ENCODE measurements around the gene MYO1C. TPM values are rescaled to one million over a fixed set of nuclear protein-coding genes. Genes with fewer than 3 reads are reported as not detected.

The MYO1C gene
- total and polyA plus RNA-seq, 8 donors: 45.2 to 158 (median 81.3) TPM

- Histone ChIP-seq H3K36me3 (peaks cover 9 to 95% (median 90%) of the 10 kb centered on the region in 4 donors), H3K4me3 (no peak overlapping the region), H3K27me3 (no peaks in the 10 kb centered on the region), H3K9me3 (no peaks in the 10 kb centered on the region), H3K4me1 (peaks cover 2 to 9% (median 6%) of the 10 kb centered on the region in 4 donors), H3K27ac (no peak overlapping the region)
- no peak for DNase-seq
- 92 to 98% (median 95%) methylated on average over 5 of the region's 5 CpGs for WGBS, 5 donors
- no peak for TF ChIP-seq POLR2AphosphoS5 (IDR thresholded peaks at IDR 0.05)
- TF ChIP-seq EP300 (IDR thresholded peaks at IDR 0.05): no peak
- no peak for TF ChIP-seq POLR2A (IDR thresholded peaks at IDR 0.05)
- no peak for TF ChIP-seq CTCF (IDR thresholded peaks at IDR 0.05)
- intact Hi-C loops (cut with DNase I; ENCODE audit: low total_unique reads): no loop called here
Measured at GRCh38 chr17:1522626-1523025, 30.1 kb upstream of the MYO1C start.

DNA sequence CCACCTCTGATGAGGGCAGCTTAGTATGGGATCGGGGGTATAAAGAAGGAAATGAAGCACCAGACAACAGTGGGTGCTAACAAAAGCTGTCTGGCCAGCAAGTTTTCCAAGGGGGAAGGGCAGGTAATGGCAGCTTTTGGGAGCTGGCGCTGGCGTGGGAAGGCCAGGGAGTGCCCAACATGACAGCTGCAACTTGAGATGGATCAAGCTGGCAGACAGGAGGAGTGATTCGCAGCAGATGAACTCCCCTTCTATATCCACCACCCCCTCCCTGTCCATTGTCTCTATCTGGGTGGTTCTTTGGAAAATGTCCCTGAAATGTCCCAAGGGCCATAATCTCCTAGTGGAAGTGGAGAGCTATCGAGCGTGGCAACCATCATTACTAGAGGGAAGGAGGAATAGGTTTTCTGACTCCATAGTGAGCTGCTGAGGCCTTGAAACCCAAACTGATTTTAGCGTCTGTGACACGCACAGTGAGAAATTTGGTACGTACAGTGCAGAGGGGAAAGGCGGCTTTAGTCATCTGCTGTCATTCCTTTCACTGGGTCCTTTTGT, 28.7 kb upstream of the MYO1C start:
- Histone ChIP-seq H3K4me1 (peaks cover 8 to 15% (median 12%) of the 10 kb centered on the region in 4 donors), H3K27ac (no peak overlapping the region), H3K36me3 (peaks cover 9 to 81% (median 76%) of the 10 kb centered on the region in 4 donors), H3K9me3 (no peaks in the 10 kb centered on the region), H3K27me3 (no peaks in the 10 kb centered on the region), H3K4me3 (no peak overlapping the region)
- TF ChIP-seq EP300 (IDR thresholded peaks at IDR 0.05): no peak
- TF ChIP-seq CTCF (IDR thresholded peaks at IDR 0.05): no peak
- TF ChIP-seq POLR2AphosphoS5 (IDR thresholded peaks at IDR 0.05): no peak
- TF ChIP-seq POLR2A (IDR thresholded peaks at IDR 0.05): no peak
- intact Hi-C loops (cut with DNase I; ENCODE audit: low total_unique reads): no loop called here
- WGBS, 5 donors: 83 to 92% (median 88%) methylated on average over 10 of the region's 10 CpGs
- DNase-seq: no peak

- intact Hi-C loops (cut with DNase I; ENCODE audit: low total_unique reads): loop anchor here (10.0 kb wide), 1 partner anchor 155 kb away; no protein-coding TSS in a partner anchor
- WGBS, 5 donors: 86 to 93% (median 88%) methylated on average over 7 of the region's 7 CpGs
- DNase-seq: no peak
- H3K27me3 ChIP-seq: no peaks in the 10 kb centered on the region
- H3K9me3 ChIP-seq: no peaks in the 10 kb centered on the region
- H3K4me1 ChIP-seq: peaks cover 16 to 29% (median 27%) of the 10 kb centered on the region in 4 donors
- no peak overlapping the region for H3K27ac ChIP-seq
- H3K36me3 ChIP-seq: peaks cover 5 to 67% (median 61%) of the 10 kb centered on the region in 4 donors
- TF ChIP-seq CTCF (IDR thresholded peaks at IDR 0.05) (no peak), POLR2AphosphoS5 (IDR thresholded peaks at IDR 0.05) (no peak), POLR2A (IDR thresholded peaks at IDR 0.05) (no peak), EP300 (IDR thresholded peaks at IDR 0.05) (no peak)
- no peak overlapping the region for H3K4me3 ChIP-seq
Measured at GRCh38 chr17:1519678-1520077, 27.2 kb upstream of the MYO1C start.

DNA sequence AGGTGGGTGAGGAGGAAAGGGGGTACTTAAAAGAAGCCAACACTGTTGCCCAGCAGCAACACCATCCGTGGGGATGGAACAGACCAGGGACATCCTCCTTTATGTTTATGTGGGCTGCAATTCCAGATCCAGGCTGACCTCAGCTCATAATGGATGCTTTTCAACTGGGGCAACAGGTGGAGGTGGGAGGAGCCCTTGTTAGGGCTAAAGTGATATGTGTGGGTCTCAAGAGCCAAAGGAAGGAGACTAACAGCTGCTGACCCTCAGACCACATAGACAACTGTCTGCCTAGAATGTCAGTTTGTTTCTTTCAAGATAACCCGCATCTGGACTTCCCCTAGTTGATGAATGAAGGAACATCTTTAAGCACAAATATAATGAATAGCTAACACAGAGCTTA, 25.9 kb upstream of the MYO1C start:
- 70 to 76% (median 72%) methylated on average over 2 of the region's 2 CpGs for WGBS, 5 donors
- intact Hi-C loops (cut with DNase I; ENCODE audit: low total_unique reads): loop anchor here (10.0 kb wide), 1 partner anchor 154 kb away; no protein-coding TSS in a partner anchor
- DNase-seq: no peak
- Histone ChIP-seq H3K9me3 (no peaks in the 10 kb centered on the region), H3K4me1 (peaks cover 21 to 41% (median 39%) of the 10 kb centered on the region in 4 donors), H3K4me3 (no peak overlapping the region), H3K27ac (no peak overlapping the region), H3K36me3 (peaks cover 10 to 61% (median 56%) of the 10 kb centered on the region in 4 donors), H3K27me3 (no peaks in the 10 kb centered on the region)
- TF ChIP-seq EP300 (IDR thresholded peaks at IDR 0.05): no peak
- no peak for TF ChIP-seq POLR2A (IDR thresholded peaks at IDR 0.05)
- no peak for TF ChIP-seq POLR2AphosphoS5 (IDR thresholded peaks at IDR 0.05)
- TF ChIP-seq CTCF (IDR thresholded peaks at IDR 0.05): no peak
